ENCODE results near the gene GSTA4.
"Not testable (repeated sequence)": the region's sequence is repeated elsewhere in the genome, so short reads cannot be mapped to it uniquely, and the experiment has no call there.

- TF ChIP-seq CTCF (IDR thresholded peaks at IDR 0.05) (peak; percentile 63 to 92 (median 83)), POLR2A (IDR thresholded peaks at IDR 0.05) (peak; percentile 91)
- TF ChIP-seq EP300 (IDR thresholded peaks at IDR 0.05) = not testable (repeated sequence)
Measured at GRCh38 chr6:52995089-52995912, at the start of gene GSTA4.

Data from ovary (tissue), 3 donors.